ENCODE measurements around the gene EIF2D.
A peak's percentile ranks its signal among the peaks of the same experiment; 100 is the strongest.

Gene EIF2D

DNA sequence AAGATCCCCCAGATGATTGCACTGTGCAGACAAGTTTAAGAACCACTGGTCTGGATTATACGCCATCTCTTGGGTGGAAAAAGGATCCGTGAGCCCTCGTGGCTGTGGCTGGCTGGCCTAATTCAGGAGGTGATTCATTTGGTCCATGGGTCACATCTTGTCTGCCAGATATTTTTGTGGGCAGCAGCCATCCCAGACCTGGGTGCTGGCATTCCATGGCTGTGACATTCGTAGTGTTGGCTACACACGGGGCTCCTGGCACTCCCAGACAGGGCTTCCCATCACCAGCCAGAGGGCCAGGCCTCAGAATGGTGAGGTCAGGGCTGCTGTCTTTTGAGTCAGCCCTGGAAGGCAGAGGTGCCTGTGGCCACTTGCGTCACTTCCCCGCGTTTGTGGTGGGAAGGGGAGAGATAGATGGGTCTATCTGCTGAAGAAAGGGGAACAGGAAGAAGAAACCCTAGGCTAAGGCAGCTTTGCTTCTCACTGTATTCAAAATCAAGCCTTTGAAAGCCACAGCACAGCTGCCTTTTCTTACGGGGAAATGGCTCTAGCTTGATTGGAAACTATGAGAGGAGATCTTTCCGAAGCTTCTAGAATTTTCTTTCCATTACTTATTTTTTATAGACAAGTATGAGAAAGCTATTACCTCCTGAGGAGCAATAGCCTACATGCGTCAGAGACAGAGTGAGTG is 32.4 kb downstream of the EIF2D start:
- TF ChIP-seq, protein P1, sequence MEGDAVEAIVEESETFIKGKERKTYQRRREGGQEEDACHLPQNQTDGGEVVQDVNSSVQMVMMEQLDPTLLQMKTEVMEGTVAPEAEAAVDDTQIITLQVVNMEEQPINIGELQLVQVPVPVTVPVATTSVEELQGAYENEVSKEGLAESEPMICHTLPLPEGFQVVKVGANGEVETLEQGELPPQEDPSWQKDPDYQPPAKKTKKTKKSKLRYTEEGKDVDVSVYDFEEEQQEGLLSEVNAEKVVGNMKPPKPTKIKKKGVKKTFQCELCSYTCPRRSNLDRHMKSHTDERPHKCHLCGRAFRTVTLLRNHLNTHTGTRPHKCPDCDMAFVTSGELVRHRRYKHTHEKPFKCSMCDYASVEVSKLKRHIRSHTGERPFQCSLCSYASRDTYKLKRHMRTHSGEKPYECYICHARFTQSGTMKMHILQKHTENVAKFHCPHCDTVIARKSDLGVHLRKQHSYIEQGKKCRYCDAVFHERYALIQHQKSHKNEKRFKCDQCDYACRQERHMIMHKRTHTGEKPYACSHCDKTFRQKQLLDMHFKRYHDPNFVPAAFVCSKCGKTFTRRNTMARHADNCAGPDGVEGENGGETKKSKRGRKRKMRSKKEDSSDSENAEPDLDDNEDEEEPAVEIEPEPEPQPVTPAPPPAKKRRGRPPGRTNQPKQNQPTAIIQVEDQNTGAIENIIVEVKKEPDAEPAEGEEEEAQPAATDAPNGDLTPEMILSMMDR (IDR thresholded peaks at IDR 0.05; ENCODE audit: low read depth, low read length): no peak
- DNase-seq (ENCODE audit: extremely low read depth, low read depth): no peak

DNA sequence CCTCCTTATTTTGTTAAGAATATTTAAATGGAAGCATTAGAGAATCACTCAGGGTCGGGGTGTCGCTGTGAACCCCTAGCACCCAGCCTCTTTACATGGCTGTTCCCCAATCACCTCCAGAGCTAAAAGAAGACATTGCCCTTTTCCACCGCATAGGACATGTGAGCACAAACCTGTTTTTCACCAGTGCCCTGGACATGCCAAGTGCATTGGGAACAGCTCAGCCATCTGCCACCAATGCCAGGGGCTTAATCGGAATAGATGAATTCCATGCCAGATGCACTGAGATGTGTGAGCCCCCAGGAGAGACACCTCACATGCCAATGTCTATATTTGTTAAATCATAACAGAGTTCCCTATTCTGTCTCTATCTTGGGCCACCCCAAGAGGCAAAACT is 33.3 kb downstream of the EIF2D start:
- TF ChIP-seq, protein P1 (IDR thresholded peaks at IDR 0.05; ENCODE audit: low read depth, low read length): no peak
- no peak for DNase-seq (ENCODE audit: extremely low read depth, low read depth)

GRCh38 chr1:206578068-206578977 is 33.9 kb downstream of the EIF2D start:
- TF ChIP-seq, protein P1 (IDR thresholded peaks at IDR 0.05; ENCODE audit: low read depth, low read length): no peak
- DNase-seq (ENCODE audit: extremely low read depth, low read depth): no peak

- no peak for DNase-seq (ENCODE audit: extremely low read depth, low read depth)
- TF ChIP-seq, protein P1 (IDR thresholded peaks at IDR 0.05; ENCODE audit: low read depth, low read length): no peak
These were observed 34.6 kb downstream of the EIF2D start for GRCh38 chr1:206577626-206578025.

- no peak for DNase-seq (ENCODE audit: extremely low read depth, low read depth)
- TF ChIP-seq, protein P1 (IDR thresholded peaks at IDR 0.05; ENCODE audit: low read depth, low read length): no peak
These were observed 36.1 kb downstream of the EIF2D start for GRCh38 chr1:206575894-206576737.

DNA sequence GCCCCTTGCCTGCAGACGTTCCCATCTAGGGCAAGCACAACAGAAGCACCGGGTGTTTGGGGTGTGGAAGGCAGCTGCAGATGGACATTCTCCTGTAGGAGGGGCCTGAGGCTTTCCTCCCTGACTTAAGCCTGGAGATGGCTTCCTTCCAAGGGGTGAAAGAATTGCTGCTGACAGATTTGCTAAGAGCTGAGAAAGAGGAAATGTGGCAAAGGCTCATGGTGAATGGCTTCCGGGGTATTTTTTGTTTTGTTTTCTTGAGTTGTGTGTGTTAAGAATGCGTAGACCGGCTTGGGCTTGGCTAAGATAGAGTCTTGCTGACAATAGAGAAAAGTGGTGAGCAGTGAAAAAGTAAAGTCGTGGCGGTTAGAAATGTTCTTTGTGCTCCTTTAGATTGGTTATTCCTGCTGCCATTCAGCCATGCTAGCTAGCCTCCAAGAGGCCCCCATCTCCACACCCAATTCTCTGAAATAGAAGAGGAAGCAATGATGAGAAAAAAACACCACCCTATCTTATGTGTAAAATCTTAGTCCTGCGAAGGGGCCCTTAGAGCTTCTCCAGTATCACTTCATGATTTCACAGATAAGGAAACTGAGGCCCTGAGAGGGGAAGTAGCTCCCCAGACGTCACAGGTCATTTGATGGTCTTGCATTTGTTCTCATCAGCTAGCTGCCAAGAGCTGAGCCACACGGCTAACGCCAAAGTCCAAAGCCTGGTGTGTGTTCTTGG is 36.9 kb downstream of the EIF2D start:
- peak; percentile 53 for DNase-seq (ENCODE audit: extremely low read depth, low read depth)
- TF ChIP-seq, protein P1 (IDR thresholded peaks at IDR 0.05; ENCODE audit: low read depth, low read length): no peak

All from AG09319 (cell line).